HG02678 (cell line): ENCODE data around the gene CD46.

ENCODE experiments used
- ATAC-seq: cut with Tn5 transposase; IDR thresholded peaks from one replicate; pipeline ENCODE4 v1.9.1; 2021; ENCODE audit warnings: mild to moderate bottlenecking, moderate library complexity; ENCODE audit not compliant: unreplicated experiment

Gene CD46

GRCh38 chr1:207793327-207793726, 41.5 kb downstream of the CD46 start:
- ATAC-seq = no peak

- ATAC-seq = no peak
Observed at GRCh38 chr1:207794861-207795260, 43.0 kb downstream of the CD46 start.

DNA sequence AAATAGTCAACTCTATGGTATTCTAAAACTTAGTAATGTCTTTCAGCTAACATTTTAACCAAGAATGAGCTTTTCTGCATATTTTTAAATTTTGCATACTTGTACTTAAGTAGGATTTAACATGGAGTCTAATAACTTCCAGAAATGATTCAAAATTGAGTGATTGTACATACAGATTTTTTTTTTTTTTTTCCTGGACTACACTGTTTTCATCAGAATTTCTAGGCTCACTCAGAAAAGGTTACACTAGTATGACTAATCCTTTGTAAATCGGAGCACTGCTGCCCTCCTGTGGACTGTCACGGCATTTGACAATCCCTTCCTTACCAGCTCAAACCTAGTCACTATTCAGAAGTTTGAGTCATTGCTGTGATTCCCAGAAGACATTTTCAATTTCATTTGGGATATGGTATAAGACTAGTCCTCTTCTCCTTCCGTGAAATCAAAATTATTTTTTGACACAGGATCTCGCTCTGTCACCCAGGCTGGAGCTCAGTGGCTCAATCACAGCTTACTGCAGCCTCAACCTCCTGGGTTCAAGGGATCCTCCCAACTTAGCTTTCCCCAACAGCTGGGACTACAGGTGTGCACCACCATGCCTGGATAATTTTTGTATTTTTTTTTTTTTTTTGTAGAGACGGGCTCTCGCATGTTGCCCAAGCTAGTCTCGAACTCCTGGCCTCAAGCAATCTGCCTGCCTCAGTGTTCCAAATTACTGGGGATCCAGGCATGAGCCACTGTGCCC, 45.5 kb downstream of the CD46 start:
- peak; percentile 83 for ATAC-seq

DNA sequence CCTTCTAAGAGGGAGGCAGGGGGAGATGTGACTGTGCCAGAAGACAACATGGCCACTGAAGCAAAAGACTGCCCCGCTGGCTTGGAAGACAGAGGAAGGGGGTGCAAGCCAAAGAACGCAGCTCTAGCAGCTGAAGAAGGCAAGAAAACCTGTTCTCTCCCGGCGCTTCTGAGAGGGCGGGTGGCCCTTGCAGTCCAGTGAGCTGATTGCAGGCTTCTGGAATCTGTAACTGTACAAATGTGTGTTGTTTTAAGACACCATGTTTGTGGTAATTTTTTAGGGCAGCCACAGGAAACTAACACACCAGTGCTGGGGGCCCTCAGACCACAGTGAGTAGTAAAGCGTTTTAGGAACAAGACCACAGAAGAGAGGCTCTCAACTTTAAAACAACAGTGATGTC, 47.0 kb downstream of the CD46 start:
- no peak for ATAC-seq

GRCh38 chr1:207799989-207800648, 48.3 kb downstream of the CD46 start:
- no peak for ATAC-seq

DNA sequence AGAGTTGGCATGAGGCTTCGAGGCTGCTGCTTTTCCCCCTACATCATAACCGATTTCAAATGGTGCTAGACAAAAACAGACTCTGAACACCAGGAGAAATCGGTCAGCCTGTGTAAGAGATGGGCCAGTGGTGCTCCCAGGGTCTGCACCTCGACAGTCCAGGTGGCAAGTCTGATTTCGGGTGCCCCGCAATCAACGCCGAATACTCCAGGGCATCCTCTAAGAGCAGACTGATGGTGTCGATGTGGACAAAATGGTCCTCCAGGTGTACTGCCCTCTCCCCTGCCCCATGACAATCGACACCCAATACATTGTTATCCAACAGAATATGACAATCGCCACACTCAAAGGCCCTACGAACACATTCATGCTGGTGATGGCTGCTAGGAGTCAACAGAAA, 50.0 kb downstream of the CD46 start:
- no peak for ATAC-seq

- no peak for ATAC-seq
Observed at GRCh38 chr1:207803678-207804077, 51.8 kb downstream of the CD46 start.

- no peak for ATAC-seq
Observed at GRCh38 chr1:207804721-207805468, 53.0 kb downstream of the CD46 start.

GRCh38 chr1:207805841-207806421, 54.1 kb downstream of the CD46 start:
- ATAC-seq = no peak

GRCh38 chr1:207806531-207807325, 54.9 kb downstream of the CD46 start:
- no peak for ATAC-seq

DNA sequence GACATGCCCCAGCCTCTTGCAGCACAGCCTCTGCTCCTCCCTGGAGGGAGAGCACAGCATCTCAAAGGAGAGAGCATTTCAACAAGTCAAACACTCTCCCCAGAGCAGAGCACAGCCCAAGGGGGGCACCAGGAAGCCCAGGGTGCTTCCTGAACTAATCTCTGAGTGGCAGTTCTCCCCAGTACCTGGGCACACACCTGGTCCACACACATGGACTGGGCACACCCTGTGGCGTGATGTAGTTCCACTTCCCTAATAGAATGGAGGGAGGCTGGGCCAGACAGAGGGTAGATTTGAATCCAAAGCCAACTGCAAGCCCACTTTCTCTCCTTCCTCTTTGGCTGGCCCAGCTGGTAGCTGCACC, 55.5 kb downstream of the CD46 start:
- ATAC-seq = no peak

GRCh38 chr1:207807690-207808321, 56.0 kb downstream of the CD46 start:
- no peak for ATAC-seq

GRCh38 chr1:207808322-207808705, 56.5 kb downstream of the CD46 start:
- no peak for ATAC-seq

- no peak for ATAC-seq
Observed at GRCh38 chr1:207808911-207809555, 57.2 kb downstream of the CD46 start.

DNA sequence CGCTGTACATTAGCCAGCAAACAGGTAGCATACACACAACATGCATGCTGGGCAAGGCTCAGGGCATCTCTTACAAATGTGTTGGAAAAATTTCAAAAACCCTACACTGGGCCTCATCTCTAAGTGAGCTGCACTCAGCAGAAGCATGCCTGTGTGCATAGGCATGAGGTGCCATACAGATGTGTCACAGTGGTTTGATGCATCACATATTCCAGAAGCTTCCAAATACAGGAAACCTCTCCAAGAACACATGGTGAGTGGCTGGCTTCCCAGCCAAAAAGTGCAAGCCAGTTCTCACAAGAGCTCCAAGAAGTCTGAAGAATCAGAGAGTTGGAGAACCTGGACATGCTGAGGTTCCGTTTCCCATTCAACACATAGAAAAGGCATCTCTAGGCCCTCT, 58.3 kb downstream of the CD46 start:
- no peak for ATAC-seq

- no peak for ATAC-seq
Observed at GRCh38 chr1:207810606-207811295, 58.9 kb downstream of the CD46 start.

DNA sequence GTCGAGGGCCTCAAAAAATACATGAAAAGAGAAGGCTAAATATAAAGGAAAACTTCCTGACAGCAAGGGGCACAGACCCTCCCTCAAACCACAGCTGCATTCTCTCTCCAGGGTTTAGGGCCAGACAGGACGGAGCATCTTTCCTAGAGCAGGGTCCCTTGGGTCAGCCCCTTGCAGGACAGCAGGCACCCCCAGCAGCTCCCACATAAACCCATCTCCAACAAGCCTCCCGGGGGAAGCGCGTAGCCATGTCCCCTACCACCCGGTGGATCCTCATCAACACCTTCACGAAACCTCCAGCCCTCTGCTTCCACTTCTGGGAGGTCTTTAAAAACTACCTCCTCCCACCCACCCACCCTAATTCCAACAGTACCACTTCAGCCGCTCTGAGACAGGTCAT, 59.5 kb downstream of the CD46 start:
- ATAC-seq = no peak

- ATAC-seq = no peak
Observed at GRCh38 chr1:207811920-207812720, 60.3 kb downstream of the CD46 start.
